H1 (cell line): Measurements from ENCODE around the gene ATXN1L.

ENCODE experiments used
- BRCA1 ChIP-seq: IDR thresholded peaks from 2 replicates; pipeline ENCODE4 v1.6.1; 2012; ENCODE audit warnings: low read depth, low read length, improper control_type of control experiment
- CTCF ChIP-seq, 3 experiments: IDR thresholded peaks; 1 replicate in 2 of 3; 2 replicates in 1 of 3; pipeline versions ENCODE4 v1.5.1 to v1.6.1; 2011; ENCODE audit warnings: low read length in 3 of 3, mild to moderate bottlenecking in 3 of 3, inconsistent platforms in 2 of 3, low read depth in 1 of 3, moderate library complexity in 1 of 3; ENCODE audit not compliant: insufficient read depth in 1 of 3; ENCODE audit errors: control extremely low read depth in 1 of 3
- EP300 ChIP-seq, 2 experiments: IDR thresholded peaks; 1 replicate in 1 of 2; 2 replicates in 1 of 2; pipeline ENCODE4 v1.6.1; 2011 to 2012; ENCODE audit warnings: low read depth in 2 of 2, low read length in 2 of 2, mild to moderate bottlenecking in 2 of 2, borderline replicate concordance in 1 of 2, inconsistent platforms in 1 of 2, moderate library complexity in 1 of 2
- EZH2 ChIP-seq: fragments of 200-600 bp; sonication (generic); IDR thresholded peaks from 2 replicates; pipeline ENCODE4 v1.7.1; 2012; ENCODE audit warnings: low read depth, mild to moderate bottlenecking, moderate library complexity, low read length, inconsistent platforms; ENCODE audit not compliant: severe bottlenecking
- JUN ChIP-seq: IDR thresholded peaks from 2 replicates; pipeline ENCODE4 v1.6.1; 2011; ENCODE audit warnings: low read depth, mild to moderate bottlenecking, improper control_type of control experiment, low read length
- POLR2A ChIP-seq, 2 experiments: IDR thresholded peaks; 1 replicate in 1 of 2; 2 replicates in 1 of 2; pipeline ENCODE4 v1.6.1; 2011; ENCODE audit warnings: low read depth in 2 of 2, low read length in 2 of 2, mild to moderate bottlenecking in 2 of 2; ENCODE audit errors: control extremely low read depth in 1 of 2
- SP2 ChIP-seq: IDR thresholded peaks from 2 replicates; pipeline ENCODE4 v1.6.1; 2012; ENCODE audit warnings: mild to moderate bottlenecking, low read length, inconsistent platforms
- SUZ12 ChIP-seq: fragments of 200-600 bp; sonication (generic); IDR thresholded peaks from 2 replicates; pipeline ENCODE4 v1.6.1; 2012; ENCODE audit warnings: mild to moderate bottlenecking, inconsistent platforms, low read length, moderate library complexity, mixed read lengths
- TAF1 ChIP-seq: IDR thresholded peaks from 2 replicates; pipeline ENCODE4 v1.6.1; 2011; ENCODE audit warnings: mild to moderate bottlenecking, low read depth, low read length
- TBP ChIP-seq: IDR thresholded peaks from 2 replicates; pipeline ENCODE4 v1.6.1; 2011; ENCODE audit warnings: low read depth, low read length, improper control_type of control experiment
- USF2 ChIP-seq: IDR thresholded peaks from 2 replicates; pipeline ENCODE4 v1.6.1; 2011; ENCODE audit warnings: low read length, improper control_type of control experiment

- TF ChIP-seq CTCF (IDR thresholded peaks at IDR 0.05; ENCODE audit: control extremely low read depth in 1 of 3, insufficient read depth in 1 of 3, low read depth in 1 of 3, low read length in 3 of 3) (no peak), POLR2A (IDR thresholded peaks at IDR 0.05; ENCODE audit: control extremely low read depth in 1 of 2, low read depth in 2 of 2, low read length in 2 of 2) (no peak), JUN (no peak), BRCA1 (no peak), SP2 (no peak), USF2 (no peak), EP300 (IDR thresholded peaks at IDR 0.05; ENCODE audit: borderline replicate concordance in 1 of 2, low read depth in 2 of 2, low read length in 2 of 2) (no peak), TAF1 (no peak), EZH2 (no peak), SUZ12 (no peak), TBP (no peak)
Measured at GRCh38 chr16:71895679-71896365, 50.0 kb downstream of the ATXN1L start.
